ENCODE measurements around the gene CYP2U1.
A peak's percentile ranks its signal among the peaks of the same experiment; 100 is the strongest.

CYP2U1 gene

GRCh38 chr4:107970063-107970798 is 38.9 kb downstream of the CYP2U1 start:
- no peak overlapping the region for H3K4me3 Mint-ChIP-seq
- TF ChIP-seq, protein P1, sequence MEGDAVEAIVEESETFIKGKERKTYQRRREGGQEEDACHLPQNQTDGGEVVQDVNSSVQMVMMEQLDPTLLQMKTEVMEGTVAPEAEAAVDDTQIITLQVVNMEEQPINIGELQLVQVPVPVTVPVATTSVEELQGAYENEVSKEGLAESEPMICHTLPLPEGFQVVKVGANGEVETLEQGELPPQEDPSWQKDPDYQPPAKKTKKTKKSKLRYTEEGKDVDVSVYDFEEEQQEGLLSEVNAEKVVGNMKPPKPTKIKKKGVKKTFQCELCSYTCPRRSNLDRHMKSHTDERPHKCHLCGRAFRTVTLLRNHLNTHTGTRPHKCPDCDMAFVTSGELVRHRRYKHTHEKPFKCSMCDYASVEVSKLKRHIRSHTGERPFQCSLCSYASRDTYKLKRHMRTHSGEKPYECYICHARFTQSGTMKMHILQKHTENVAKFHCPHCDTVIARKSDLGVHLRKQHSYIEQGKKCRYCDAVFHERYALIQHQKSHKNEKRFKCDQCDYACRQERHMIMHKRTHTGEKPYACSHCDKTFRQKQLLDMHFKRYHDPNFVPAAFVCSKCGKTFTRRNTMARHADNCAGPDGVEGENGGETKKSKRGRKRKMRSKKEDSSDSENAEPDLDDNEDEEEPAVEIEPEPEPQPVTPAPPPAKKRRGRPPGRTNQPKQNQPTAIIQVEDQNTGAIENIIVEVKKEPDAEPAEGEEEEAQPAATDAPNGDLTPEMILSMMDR (IDR thresholded peaks at IDR 0.05; ENCODE audit: unreplicated experiment in 3 of 3): no peak
- H3K36me3 Mint-ChIP-seq (ENCODE audit: low read depth): no peaks in the 10 kb centered on the region
- no peaks in the 10 kb centered on the region for H3K4me1 Mint-ChIP-seq
- no peaks in the 10 kb centered on the region for H3K27me3 Mint-ChIP-seq (ENCODE audit: low read depth)
- H3K27ac Mint-ChIP-seq: no peak overlapping the region
- no peaks in the 10 kb centered on the region for H3K9me3 Mint-ChIP-seq

GRCh38 chr4:107972605-107973004 is 41.3 kb downstream of the CYP2U1 start:
- Mint-ChIP-seq H3K27ac (peak overlapping the region in 1 of 3 experiments; percentile 80), H3K9me3 (no peaks in the 10 kb centered on the region), H3K36me3 (ENCODE audit: low read depth) (no peaks in the 10 kb centered on the region), H3K4me1 (no peaks in the 10 kb centered on the region), H3K4me3 (no peak overlapping the region), H3K27me3 (ENCODE audit: low read depth) (no peaks in the 10 kb centered on the region)
- TF ChIP-seq, protein P1 (IDR thresholded peaks at IDR 0.05; ENCODE audit: unreplicated experiment in 3 of 3): no peak

- H3K27ac Mint-ChIP-seq: no peak overlapping the region
- no peak overlapping the region for H3K4me3 Mint-ChIP-seq
- H3K36me3 Mint-ChIP-seq (ENCODE audit: low read depth): no peaks in the 10 kb centered on the region
- TF ChIP-seq, protein P1 (IDR thresholded peaks at IDR 0.05; ENCODE audit: unreplicated experiment in 3 of 3): no peak
- no peaks in the 10 kb centered on the region for H3K27me3 Mint-ChIP-seq (ENCODE audit: low read depth)
- H3K9me3 Mint-ChIP-seq: peaks cover 2% of the 10 kb centered on the region
- no peaks in the 10 kb centered on the region for H3K4me1 Mint-ChIP-seq
These were observed 43.2 kb downstream of the CYP2U1 start for GRCh38 chr4:107974523-107974922.

DNA sequence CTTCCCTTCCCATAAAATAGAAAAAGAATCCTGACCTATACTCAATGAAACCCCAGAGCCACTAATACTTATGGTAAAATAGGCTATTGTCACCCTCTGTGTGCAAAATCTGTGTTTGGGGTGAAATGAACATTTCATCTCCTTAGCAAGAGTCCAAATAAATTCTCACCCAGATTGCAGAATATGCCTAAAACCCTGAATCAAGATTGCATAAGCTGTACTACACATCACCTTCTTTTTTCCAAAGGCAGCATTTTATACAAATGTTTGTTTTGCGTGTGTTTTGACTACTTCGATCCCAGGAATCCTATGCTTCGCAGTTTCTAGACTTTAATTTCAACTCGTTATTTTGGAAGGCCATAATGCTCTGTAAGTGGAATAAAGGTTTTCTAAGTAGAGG is 46.1 kb downstream of the CYP2U1 start:
- Mint-ChIP-seq H3K36me3 (ENCODE audit: low read depth) (no peaks in the 10 kb centered on the region), H3K27ac (no peak overlapping the region), H3K9me3 (peaks cover 6% of the 10 kb centered on the region), H3K27me3 (ENCODE audit: low read depth) (no peaks in the 10 kb centered on the region), H3K4me3 (no peak overlapping the region), H3K4me1 (no peaks in the 10 kb centered on the region)
- TF ChIP-seq, protein P1 (IDR thresholded peaks at IDR 0.05; ENCODE audit: unreplicated experiment in 3 of 3): no peak

DNA sequence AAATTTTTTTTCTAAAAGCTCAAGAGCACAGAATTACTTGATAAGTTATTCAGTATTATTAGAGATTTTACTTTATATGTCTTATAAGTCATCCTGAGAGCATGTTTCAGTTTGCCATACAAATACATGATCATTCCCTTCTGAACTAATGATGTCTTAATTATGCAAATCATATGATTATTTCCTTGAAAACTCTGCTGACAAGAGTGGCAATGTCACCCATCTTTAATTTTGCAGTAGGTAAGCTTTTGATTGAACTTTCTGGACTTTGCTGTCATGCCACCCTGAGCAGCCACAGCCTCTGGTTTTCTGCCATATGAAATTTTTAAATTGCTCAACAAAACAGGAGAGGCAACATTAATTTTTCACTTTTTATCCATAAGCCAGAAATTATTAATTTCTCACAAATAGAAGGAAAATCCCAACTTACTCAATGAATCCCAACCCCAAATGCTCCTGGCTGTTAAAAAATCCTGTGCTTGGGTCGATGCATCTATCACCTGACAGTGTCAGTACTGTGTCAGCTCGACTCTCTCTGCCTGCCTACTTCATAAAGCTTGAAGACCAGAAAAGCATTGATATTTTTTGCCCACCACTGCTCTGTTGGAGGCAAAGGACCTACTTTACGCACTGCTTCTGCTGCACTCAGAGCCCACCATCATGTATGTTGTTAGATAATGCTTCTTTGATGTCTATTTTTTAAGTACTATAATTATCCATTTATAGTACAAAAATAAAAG is 46.8 kb downstream of the CYP2U1 start:
- Mint-ChIP-seq H3K36me3 (ENCODE audit: low read depth) (no peaks in the 10 kb centered on the region), H3K4me1 (no peaks in the 10 kb centered on the region), H3K4me3 (no peak overlapping the region), H3K27me3 (ENCODE audit: low read depth) (no peaks in the 10 kb centered on the region), H3K27ac (no peak overlapping the region), H3K9me3 (peaks cover 6% of the 10 kb centered on the region)
- TF ChIP-seq, protein P1 (IDR thresholded peaks at IDR 0.05; ENCODE audit: unreplicated experiment in 3 of 3): no peak
